ENCODE measurements around the gene TENM3. TPM values are rescaled to one million over a fixed set of nuclear protein-coding genes. Genes with fewer than 3 reads are reported as not detected.

The TENM3 gene
- total RNA-seq, 4 donors from 2014 or later, result 0.69 to 8.2 (median 2.3) TPM

DNA sequence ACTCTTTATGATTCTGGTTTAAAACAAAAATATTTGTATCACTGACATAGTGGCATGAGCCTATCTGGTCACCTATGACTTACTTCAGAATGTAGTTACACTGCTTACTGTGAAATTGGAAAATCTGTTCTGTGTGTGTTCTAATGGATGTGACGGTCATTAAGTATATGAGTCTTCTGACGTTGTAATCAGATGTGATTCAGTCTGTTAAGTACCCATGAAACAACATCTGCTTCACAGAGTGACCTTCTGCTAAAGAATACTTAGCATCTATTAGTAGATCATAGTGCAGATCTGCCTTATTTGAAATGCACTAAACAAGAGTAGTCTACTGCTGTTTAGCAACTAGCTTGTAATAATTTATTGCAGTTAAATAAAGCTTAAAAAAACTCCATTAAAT is 356.9 kb downstream of the TENM3 start:
- TF ChIP-seq, protein P1, sequence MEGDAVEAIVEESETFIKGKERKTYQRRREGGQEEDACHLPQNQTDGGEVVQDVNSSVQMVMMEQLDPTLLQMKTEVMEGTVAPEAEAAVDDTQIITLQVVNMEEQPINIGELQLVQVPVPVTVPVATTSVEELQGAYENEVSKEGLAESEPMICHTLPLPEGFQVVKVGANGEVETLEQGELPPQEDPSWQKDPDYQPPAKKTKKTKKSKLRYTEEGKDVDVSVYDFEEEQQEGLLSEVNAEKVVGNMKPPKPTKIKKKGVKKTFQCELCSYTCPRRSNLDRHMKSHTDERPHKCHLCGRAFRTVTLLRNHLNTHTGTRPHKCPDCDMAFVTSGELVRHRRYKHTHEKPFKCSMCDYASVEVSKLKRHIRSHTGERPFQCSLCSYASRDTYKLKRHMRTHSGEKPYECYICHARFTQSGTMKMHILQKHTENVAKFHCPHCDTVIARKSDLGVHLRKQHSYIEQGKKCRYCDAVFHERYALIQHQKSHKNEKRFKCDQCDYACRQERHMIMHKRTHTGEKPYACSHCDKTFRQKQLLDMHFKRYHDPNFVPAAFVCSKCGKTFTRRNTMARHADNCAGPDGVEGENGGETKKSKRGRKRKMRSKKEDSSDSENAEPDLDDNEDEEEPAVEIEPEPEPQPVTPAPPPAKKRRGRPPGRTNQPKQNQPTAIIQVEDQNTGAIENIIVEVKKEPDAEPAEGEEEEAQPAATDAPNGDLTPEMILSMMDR (IDR thresholded peaks at IDR 0.05), result no peak
- TF ChIP-seq POLR2A (IDR thresholded peaks at IDR 0.05), result no peak
- DNase-seq (ENCODE audit: low spot score in 2 of 2), result no peak
- WGBS, 2 donors, result 49 to 78% methylated on average over 2 of the region's 2 CpGs
- intact Hi-C loops (cut with DNase I; ENCODE audit: low total_unique reads), result no loop called here
- H3K4me3 ChIP-seq (ENCODE audit: low read depth, poor library complexity, severe bottlenecking), result no peak overlapping the region

- H3K4me3 ChIP-seq (ENCODE audit: low read depth, poor library complexity, severe bottlenecking), result no peak overlapping the region
- intact Hi-C loops (cut with DNase I; ENCODE audit: low total_unique reads), result no loop called here
- no peak for DNase-seq (ENCODE audit: low spot score in 2 of 2)
- TF ChIP-seq, protein P1 (IDR thresholded peaks at IDR 0.05), result no peak
- no peak for TF ChIP-seq POLR2A (IDR thresholded peaks at IDR 0.05)
- 85 to 86% methylated on average over 8 of the region's 8 CpGs for WGBS, 2 donors
These were observed 357.7 kb downstream of the TENM3 start for GRCh38 chr4:182600856-182601255.

DNA sequence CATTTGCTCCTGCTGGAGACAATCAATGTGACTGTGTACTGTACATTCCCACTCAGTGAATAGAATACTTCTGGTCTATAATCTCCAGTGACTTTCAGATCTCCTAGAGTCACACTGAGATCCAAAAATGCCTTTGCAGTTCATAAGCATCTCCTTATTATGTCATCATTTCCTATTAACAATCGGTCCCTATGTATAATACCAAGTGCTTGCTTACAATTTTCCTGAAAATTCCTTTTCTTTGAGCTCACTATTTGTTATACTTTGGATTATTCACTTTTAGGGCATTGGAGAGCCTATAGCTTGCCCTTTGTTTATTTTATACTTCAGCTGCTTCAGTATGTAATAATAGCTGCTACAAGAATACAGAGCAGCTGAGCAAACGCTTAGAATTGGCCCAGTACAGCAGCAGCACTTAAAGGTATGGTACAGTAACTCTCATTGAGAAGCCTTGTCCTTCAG is 361.0 kb downstream of the TENM3 start:
- 23 to 68% methylated on average over 2 of the region's 2 CpGs for WGBS, 2 donors
- no peak for TF ChIP-seq POLR2A (IDR thresholded peaks at IDR 0.05)
- TF ChIP-seq, protein P1 (IDR thresholded peaks at IDR 0.05), result no peak
- intact Hi-C loops (cut with DNase I; ENCODE audit: low total_unique reads), result no loop called here
- DNase-seq (ENCODE audit: low spot score in 2 of 2), result no peak
- no peak overlapping the region for H3K4me3 ChIP-seq (ENCODE audit: low read depth, poor library complexity, severe bottlenecking)

- H3K4me3 ChIP-seq (ENCODE audit: low read depth, poor library complexity, severe bottlenecking), result no peak overlapping the region
- DNase-seq (ENCODE audit: low spot score in 2 of 2), result no peak
- WGBS, 2 donors, result 90 to 91% methylated on average over 4 of the region's 4 CpGs
- TF ChIP-seq, protein P1 (IDR thresholded peaks at IDR 0.05), result no peak
- no peak for TF ChIP-seq POLR2A (IDR thresholded peaks at IDR 0.05)
- intact Hi-C loops (cut with DNase I; ENCODE audit: low total_unique reads), result no loop called here
These were observed 361.8 kb downstream of the TENM3 start for GRCh38 chr4:182604953-182605352.

DNA sequence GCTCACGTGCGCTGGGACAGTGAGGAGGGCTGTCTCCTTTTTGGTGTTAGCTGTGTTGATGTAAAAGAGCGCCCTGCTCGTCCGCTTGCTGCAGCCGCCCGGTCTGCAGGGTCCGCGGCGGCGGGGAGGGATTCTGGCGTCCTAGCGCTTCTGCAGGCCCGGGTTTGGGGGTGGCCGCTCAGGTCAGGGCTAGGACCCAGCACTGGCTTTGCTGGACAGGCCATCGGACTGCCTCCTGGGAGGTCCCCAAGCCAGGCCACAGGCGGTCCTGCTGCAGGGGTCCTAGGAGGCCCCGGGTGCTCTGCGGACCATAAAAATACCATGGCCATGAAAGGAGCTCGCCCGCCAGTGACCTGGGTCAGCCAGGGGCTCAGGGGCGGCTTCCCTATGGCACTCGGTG is 365.3 kb downstream of the TENM3 start:
- WGBS, 2 donors, result 94 to 96% methylated on average over 16 to 23 of the region's 23 CpGs
- intact Hi-C loops (cut with DNase I; ENCODE audit: low total_unique reads), result no loop called here
- H3K4me3 ChIP-seq (ENCODE audit: low read depth, poor library complexity, severe bottlenecking), result no peak overlapping the region
- no peak for TF ChIP-seq POLR2A (IDR thresholded peaks at IDR 0.05)
- TF ChIP-seq, protein P1 (IDR thresholded peaks at IDR 0.05), result no peak
- no peak for DNase-seq (ENCODE audit: low spot score in 2 of 2)

GRCh38 chr4:182616476-182616875 is 373.3 kb downstream of the TENM3 start:
- TF ChIP-seq, protein P1 (IDR thresholded peaks at IDR 0.05), result no peak
- TF ChIP-seq POLR2A (IDR thresholded peaks at IDR 0.05), result no peak
- no peak overlapping the region for H3K4me3 ChIP-seq (ENCODE audit: low read depth, poor library complexity, severe bottlenecking)
- WGBS, 2 donors, result 73 to 83% methylated on average over 4 of the region's 4 CpGs
- intact Hi-C loops (cut with DNase I; ENCODE audit: low total_unique reads), result no loop called here
- no peak for DNase-seq (ENCODE audit: low spot score in 2 of 2)

All from lower leg skin (tissue), 4 donors.